HFFc6 (cell line): ENCODE data around the gene UGT1A6. TPM values are rescaled to one million over a fixed set of nuclear protein-coding genes. Genes with fewer than 3 reads are reported as not detected.

Source experiments
- DNase-seq: peaks from one replicate; pipeline ENCODE4 v3.0.0-alpha.2; 2018
- H3K27ac Mint-ChIP-seq: 2 replicates; pipeline ENCODE4 v1.8.0; 2020; ENCODE audit warnings: mild to moderate bottlenecking, mixed read lengths
- H3K27me3 Mint-ChIP-seq: 2 replicates; pipeline ENCODE4 v1.8.0; 2021; ENCODE audit warnings: mild to moderate bottlenecking, moderate library complexity, mixed read lengths; ENCODE audit not compliant: insufficient read depth
- H3K36me3 Mint-ChIP-seq: 2 replicates; pipeline ENCODE4 v1.8.0; 2021; ENCODE audit warnings: low read depth, mixed read lengths
- H3K4me1 Mint-ChIP-seq: 2 replicates; pipeline ENCODE4 v1.8.0; 2020; ENCODE audit warnings: low read depth, mixed read lengths
- H3K4me3 Mint-ChIP-seq: 2 replicates; pipeline ENCODE4 v1.8.0; 2020; ENCODE audit warnings: mild to moderate bottlenecking, moderate library complexity, mixed read lengths
- H3K9me3 Mint-ChIP-seq: 2 replicates; pipeline ENCODE4 v1.8.0; 2020; ENCODE audit warnings: mild to moderate bottlenecking, mixed read lengths
- total RNA-seq, 6 experiments: library from RNA; stranded (reverse); fragmentation: NEBNext Ultra II Directional; extraction: Animal tissue kit (Norgen Biotek cat#: 25700); gene quantifications; 2 replicates in 1 of 6; 3 replicates in 5 of 6; pipeline ENCODE4 v1.2.3, GENCODE V29; 2021
- TF ChIP-seq, protein P1 (sequence below): fragments of 200-600 bp; sonication (generic); IDR thresholded peaks from 2 replicates; pipeline ENCODE4 v1.5.0; 2021; ENCODE audit warnings: antibody characterized with exemption, mild to moderate bottlenecking

UGT1A6 gene
- total RNA-seq, 6 experiments from 2014 or later: not detected

DNA sequence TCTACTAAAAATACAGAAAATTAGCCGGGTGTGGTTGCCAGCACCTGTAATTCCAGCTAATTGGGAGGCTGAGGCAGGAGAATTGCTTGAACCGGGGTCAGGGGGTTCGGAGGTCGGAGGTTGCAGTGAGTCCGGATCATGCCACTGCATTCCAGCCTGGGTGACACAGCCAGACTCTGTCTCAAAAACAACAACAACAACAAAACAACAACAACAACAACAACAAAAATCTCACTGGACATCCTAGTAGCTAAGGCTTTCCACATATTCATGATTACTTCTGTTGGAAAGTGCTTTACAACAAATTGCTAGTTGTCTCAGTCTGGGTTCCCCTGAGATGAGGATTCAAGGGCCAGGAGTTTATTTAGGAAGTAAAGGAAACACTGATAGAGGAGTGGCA, 81.2 kb downstream of the UGT1A6 start:
- no peak for DNase-seq
- H3K27ac Mint-ChIP-seq: no peak overlapping the region
- H3K9me3 Mint-ChIP-seq: peaks cover 21% of the 10 kb centered on the region
- TF ChIP-seq, protein P1, sequence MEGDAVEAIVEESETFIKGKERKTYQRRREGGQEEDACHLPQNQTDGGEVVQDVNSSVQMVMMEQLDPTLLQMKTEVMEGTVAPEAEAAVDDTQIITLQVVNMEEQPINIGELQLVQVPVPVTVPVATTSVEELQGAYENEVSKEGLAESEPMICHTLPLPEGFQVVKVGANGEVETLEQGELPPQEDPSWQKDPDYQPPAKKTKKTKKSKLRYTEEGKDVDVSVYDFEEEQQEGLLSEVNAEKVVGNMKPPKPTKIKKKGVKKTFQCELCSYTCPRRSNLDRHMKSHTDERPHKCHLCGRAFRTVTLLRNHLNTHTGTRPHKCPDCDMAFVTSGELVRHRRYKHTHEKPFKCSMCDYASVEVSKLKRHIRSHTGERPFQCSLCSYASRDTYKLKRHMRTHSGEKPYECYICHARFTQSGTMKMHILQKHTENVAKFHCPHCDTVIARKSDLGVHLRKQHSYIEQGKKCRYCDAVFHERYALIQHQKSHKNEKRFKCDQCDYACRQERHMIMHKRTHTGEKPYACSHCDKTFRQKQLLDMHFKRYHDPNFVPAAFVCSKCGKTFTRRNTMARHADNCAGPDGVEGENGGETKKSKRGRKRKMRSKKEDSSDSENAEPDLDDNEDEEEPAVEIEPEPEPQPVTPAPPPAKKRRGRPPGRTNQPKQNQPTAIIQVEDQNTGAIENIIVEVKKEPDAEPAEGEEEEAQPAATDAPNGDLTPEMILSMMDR: no peak
- H3K4me1 Mint-ChIP-seq: no peaks in the 10 kb centered on the region
- no peak overlapping the region for H3K4me3 Mint-ChIP-seq
- H3K27me3 Mint-ChIP-seq: peaks cover 10% of the 10 kb centered on the region
- no peaks in the 10 kb centered on the region for H3K36me3 Mint-ChIP-seq

DNA sequence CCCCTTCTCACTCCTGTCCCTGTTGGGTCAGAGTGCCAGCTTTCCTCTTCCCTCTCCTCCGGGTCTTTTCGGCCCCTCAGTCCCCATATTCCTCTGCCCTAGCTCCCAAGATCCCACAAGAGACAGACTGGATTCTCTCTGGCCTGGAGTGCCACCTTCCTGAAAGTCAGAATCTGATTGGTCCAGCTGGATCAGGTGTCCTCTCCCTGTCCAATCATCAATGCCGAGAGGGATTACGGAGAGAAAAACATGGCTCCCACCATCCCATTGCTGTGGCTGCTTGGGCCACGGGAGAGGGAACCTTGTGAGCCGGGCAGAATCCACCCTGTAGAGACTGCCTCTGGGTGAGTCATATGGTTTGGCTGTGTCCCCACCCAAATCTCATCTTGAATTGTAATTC, 82.7 kb downstream of the UGT1A6 start:
- no peak for DNase-seq
- H3K27ac Mint-ChIP-seq: no peak overlapping the region
- peaks cover 17% of the 10 kb centered on the region for H3K9me3 Mint-ChIP-seq
- TF ChIP-seq, protein P1: no peak
- H3K36me3 Mint-ChIP-seq: no peaks in the 10 kb centered on the region
- peaks cover 5% of the 10 kb centered on the region for H3K27me3 Mint-ChIP-seq
- H3K4me1 Mint-ChIP-seq: no peaks in the 10 kb centered on the region
- no peak overlapping the region for H3K4me3 Mint-ChIP-seq

DNA sequence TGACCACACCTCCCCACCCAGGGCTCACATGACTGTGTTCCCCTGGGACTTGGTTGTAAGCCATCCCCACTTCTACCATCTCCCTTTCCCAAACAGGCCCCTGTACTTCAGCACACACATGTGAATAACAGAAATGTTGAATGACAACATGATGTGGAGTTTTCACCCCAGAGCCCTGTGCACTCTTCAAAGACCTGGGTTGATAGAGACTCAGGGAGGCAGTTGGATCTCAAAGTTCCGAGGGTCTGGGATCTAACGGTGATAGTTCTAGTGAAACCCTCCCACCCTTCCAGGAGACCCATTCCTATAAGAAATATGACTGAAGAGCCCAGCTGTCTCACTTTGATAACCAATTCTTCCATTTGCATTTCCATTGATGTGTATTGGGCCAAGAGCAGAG, 85.3 kb downstream of the UGT1A6 start, which contains the start of gene MROH2A:
Gene MROH2A, plus strand, starts transcription at position 301 of the 400 bp plus-strand sequence. CDS start 1,029 bp downstream, outside the sequence.
- no peak within 1 kb of the TSS for H3K27ac Mint-ChIP-seq
- H3K27me3 Mint-ChIP-seq: peaks cover 2% of the 10 kb centered on the region; the same call in 1 of the 2 replicates
- TF ChIP-seq, protein P1: no peak
- peaks cover 23% of the 10 kb centered on the region for H3K9me3 Mint-ChIP-seq
- H3K4me1 Mint-ChIP-seq: no peaks in the 10 kb centered on the region
- no peaks in the 10 kb centered on the region for H3K36me3 Mint-ChIP-seq
- DNase-seq: no peak
- no peak within 1 kb of the TSS for H3K4me3 Mint-ChIP-seq

DNA sequence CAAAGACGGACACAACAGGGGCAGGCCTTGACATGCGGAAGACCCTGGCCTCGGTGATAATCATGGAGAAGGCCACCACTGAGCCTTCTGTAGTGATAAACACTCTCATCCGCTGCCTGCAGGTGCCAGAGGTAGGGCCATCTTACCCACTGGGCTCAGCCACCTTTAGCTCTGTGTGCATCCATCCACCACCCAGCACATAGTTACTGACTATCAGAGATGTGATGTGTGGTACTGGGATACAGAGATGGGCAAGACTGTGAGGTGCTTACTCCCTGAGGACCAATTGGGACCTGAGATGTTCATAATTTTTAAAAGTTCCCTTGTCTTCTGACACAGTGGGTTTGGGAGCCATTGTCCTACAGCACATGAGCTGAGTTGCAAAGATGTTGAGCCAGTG, 87.0 kb downstream of the UGT1A6 start:
- Mint-ChIP-seq H3K27me3 (peaks cover 2% of the 10 kb centered on the region; the same call in 1 of the 2 replicates), H3K4me3 (no peak overlapping the region), H3K36me3 (no peaks in the 10 kb centered on the region), H3K4me1 (no peaks in the 10 kb centered on the region), H3K27ac (no peak overlapping the region), H3K9me3 (peaks cover 26% of the 10 kb centered on the region)
- TF ChIP-seq, protein P1: no peak
- no peak for DNase-seq

DNA sequence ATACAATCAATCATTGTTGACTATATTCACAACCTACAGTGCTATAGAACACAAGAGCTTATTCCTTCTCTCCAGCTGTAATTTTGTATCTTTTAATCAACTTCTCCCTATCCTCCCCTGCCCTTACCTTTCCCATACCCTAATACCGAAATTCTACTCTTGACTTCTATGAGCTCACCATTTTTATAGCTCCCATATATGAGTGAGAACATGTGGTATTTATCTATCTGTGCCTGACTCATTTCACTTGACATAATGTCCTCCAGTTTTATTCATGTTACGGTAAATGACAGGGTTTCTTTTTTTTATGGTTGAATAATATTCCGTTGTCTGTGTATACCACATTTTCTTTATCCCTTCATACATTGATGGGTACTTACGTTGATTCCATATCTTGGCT, 88.1 kb downstream of the UGT1A6 start:
- Mint-ChIP-seq H3K9me3 (peaks cover 21% of the 10 kb centered on the region), H3K27ac (no peak overlapping the region), H3K27me3 (peaks cover 2% of the 10 kb centered on the region; the same call in 1 of the 2 replicates), H3K36me3 (no peaks in the 10 kb centered on the region), H3K4me3 (no peak overlapping the region), H3K4me1 (no peaks in the 10 kb centered on the region)
- no peak for DNase-seq
- TF ChIP-seq, protein P1: no peak

DNA sequence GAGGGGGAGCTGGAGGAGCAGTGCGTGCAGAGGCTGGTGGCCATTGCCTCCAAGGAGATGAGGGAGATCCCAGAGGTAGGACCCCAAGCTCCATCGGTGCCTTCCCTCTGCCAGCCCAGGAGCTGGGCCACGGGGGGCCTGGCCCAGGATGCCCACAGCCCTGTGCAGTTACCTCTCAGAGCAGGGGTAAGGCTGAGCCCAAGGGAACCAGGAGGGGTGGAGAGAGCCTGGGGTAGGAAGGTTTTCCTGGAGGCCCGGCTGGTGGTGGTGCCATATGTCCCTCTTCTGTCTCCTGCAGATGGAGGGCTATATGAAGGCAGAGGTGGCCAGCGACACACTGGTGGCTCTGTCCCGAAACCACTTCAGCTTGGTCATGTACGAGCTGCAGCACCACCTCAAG, 96.9 kb downstream of the UGT1A6 start:
- H3K27ac Mint-ChIP-seq: no peak overlapping the region
- no peaks in the 10 kb centered on the region for H3K36me3 Mint-ChIP-seq
- H3K4me1 Mint-ChIP-seq: no peaks in the 10 kb centered on the region
- no peak for DNase-seq
- no peak overlapping the region for H3K4me3 Mint-ChIP-seq
- TF ChIP-seq, protein P1: no peak
- H3K27me3 Mint-ChIP-seq: peaks cover 6% of the 10 kb centered on the region; the same call in 1 of the 2 replicates
- H3K9me3 Mint-ChIP-seq: peaks cover 24% of the 10 kb centered on the region
